ENCODE results near the gene NOP16. TPM values are rescaled to one million over a fixed set of nuclear protein-coding genes. Genes with fewer than 3 reads are reported as not detected.
A peak's percentile ranks its signal among the peaks of the same experiment; 100 is the strongest.

Gene NOP16
- total RNA-seq, 2 experiments from 2014 or later: 52.5 to 57.6 TPM

DNA sequence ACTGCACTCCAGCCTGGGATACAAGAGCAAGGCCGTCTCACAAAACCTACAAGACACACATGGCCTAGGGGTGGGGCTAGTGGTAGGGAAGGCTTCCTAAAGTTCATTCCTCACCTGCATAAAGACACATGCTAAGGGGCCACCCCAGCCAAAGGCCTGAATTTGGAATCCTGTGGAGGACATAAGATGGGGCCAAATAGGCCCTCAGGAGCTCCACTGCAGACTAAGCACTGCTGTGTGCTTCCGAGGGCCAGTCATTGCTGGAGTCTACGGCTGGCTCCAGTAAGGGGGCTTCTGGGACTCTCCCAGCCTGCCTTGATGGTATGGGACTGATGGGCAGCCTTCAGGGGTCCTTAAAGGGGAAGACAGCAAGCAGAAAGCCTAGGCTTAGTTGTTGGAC is 5.7 kb downstream of the NOP16 start:
- Mint-ChIP-seq H3K4me1 (ENCODE audit: low read depth) (peaks cover 23% of the 10 kb centered on the region), H3K36me3 (peaks cover 58% of the 10 kb centered on the region), H3K27ac (no peak overlapping the region), H3K27me3 (no peaks in the 10 kb centered on the region), H3K4me3 (no peak overlapping the region), H3K9me3 (no peaks in the 10 kb centered on the region)
- ChIA-PET POLR2A (interaction anchor here (1.9 kb wide), 1 partner anchor 13 kb away, joined by 5 read pairs; no protein-coding TSS in a partner anchor), CTCF (no interaction called here)
- intact Hi-C loops (cut with micrococcal nuclease): loop anchor here (10.0 kb wide), 3 partner anchors 148 to 868 kb away; partner anchors contain the start of genes HRH2 and SIMC1
- DNase-seq: no peak

DNA sequence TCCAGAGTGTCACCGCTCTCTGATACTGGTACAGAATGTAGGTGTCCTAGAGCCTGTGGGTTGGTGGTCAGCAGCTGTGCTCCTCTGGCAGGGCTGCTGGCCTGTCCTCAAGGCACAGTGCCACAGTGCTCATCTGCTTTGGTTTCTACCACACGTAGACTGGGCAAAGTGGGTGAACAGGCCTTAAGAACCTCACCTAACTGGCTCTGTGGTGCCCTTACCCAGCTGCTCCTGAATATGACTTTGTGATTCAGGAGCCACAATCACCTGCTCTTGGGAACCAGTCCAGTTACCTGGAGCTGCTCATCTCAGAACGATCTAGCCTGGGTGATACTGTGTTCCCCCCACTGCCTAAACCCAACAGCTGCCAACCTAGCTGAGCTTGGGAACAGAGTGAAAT is 6.4 kb downstream of the NOP16 start:
- Mint-ChIP-seq H3K27ac (no peak overlapping the region), H3K36me3 (peaks cover 51% of the 10 kb centered on the region), H3K4me3 (no peak overlapping the region), H3K9me3 (no peaks in the 10 kb centered on the region), H3K4me1 (ENCODE audit: low read depth) (peaks cover 19% of the 10 kb centered on the region), H3K27me3 (no peaks in the 10 kb centered on the region)
- ChIA-PET POLR2A (interaction anchor here (1.9 kb wide), 1 partner anchor 12 kb away, joined by 5 read pairs; no protein-coding TSS in a partner anchor), CTCF (no interaction called here)
- intact Hi-C loops (cut with micrococcal nuclease): loop anchor here (10.0 kb wide), 3 partner anchors 147 to 867 kb away; partner anchors contain the start of genes HRH2 and SIMC1
- DNase-seq: no peak

DNA sequence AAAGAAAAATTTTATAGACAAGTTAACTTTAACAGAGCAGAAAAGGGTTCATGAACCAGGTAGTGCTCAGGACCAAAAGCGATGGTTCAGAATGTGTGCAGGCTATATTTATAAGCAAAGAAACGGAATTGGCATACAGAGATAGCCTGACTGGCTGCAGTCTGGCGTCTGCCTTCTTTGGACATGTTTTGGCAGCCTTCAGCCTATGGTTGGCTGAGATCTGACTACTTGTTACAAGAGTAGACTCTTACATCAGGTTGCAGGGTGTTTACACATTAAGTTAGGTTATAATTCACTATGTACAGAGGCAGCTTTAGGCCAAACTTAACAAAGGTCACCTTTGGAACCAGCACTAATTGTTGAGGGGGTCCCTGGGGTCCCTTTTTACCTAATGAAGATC is 7.0 kb downstream of the NOP16 start:
- intact Hi-C loops (cut with micrococcal nuclease): loop anchor here (10.0 kb wide), 3 partner anchors 147 to 867 kb away; partner anchors contain the start of genes HRH2 and SIMC1
- Mint-ChIP-seq H3K4me3 (no peak overlapping the region), H3K27ac (no peak overlapping the region), H3K27me3 (no peaks in the 10 kb centered on the region), H3K4me1 (ENCODE audit: low read depth) (peaks cover 14% of the 10 kb centered on the region), H3K36me3 (peaks cover 46% of the 10 kb centered on the region), H3K9me3 (no peaks in the 10 kb centered on the region)
- DNase-seq: no peak
- CTCF ChIA-PET: interaction anchor here (1.0 kb wide), 1 partner anchor 652 kb away, joined by 3 read pairs; no protein-coding TSS in a partner anchor
- POLR2A ChIA-PET: interaction anchor here (1.9 kb wide), 1 partner anchor 11 kb away, joined by 5 read pairs; no protein-coding TSS in a partner anchor

DNA sequence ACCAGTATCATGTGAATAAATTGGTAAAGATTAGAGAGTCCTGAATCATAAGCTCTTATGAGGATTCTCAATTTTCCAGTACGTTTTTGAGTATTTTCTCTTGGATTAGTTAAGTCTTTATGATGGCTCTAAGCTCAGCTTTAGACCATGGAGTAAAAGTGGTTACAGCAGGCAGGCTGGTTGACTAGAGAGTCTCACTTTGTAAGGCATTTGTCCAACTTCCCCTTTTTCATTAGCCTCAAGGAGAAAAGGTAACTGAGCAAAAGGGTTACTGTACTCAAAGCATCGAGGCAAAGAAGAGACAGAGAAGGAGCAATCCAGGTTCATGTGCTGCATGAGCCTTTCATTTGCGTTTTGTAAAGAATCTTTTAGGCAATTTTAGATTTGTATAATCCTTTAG is 8.5 kb downstream of the NOP16 start:
- peaks cover 34% of the 10 kb centered on the region for H3K36me3 Mint-ChIP-seq

GRCh38 chr5:176373100-176373818 is 15.1 kb downstream of the NOP16 start:
- CTCF ChIA-PET: interaction anchor here (1.3 kb wide), 1 partner anchor 11 kb away, joined by 3 read pairs; the partner anchor contains the start of gene KIAA1191
- Mint-ChIP-seq H3K4me3 (no peak overlapping the region), H3K27ac (no peak overlapping the region)

More for the DNA sequence above, 8.5 kb downstream of the NOP16 start:
- intact Hi-C loops (cut with micrococcal nuclease): loop anchor here (10.0 kb wide), 3 partner anchors 145 to 865 kb away; partner anchors contain the start of genes HRH2 and SIMC1
- CTCF ChIA-PET: no interaction called here
- DNase-seq: no peak
- POLR2A ChIA-PET: interaction anchor here (1.3 kb wide), 1 partner anchor 8 kb away, joined by 4 read pairs; the partner anchor contains the start of genes HIGD2A and NOP16
- Mint-ChIP-seq H3K27ac (no peak overlapping the region), H3K4me3 (no peak overlapping the region), H3K9me3 (no peaks in the 10 kb centered on the region), H3K4me1 (ENCODE audit: low read depth) (peaks cover 2% of the 10 kb centered on the region), H3K27me3 (no peaks in the 10 kb centered on the region)

GRCh38 chr5:176371621-176372539 is 16.5 kb downstream of the NOP16 start:
- Mint-ChIP-seq H3K9me3 (no peaks in the 10 kb centered on the region), H3K27me3 (no peaks in the 10 kb centered on the region), H3K4me1 (ENCODE audit: low read depth) (no peaks in the 10 kb centered on the region), H3K4me3 (no peak overlapping the region), H3K36me3 (peaks cover 20% of the 10 kb centered on the region), H3K27ac (no peak overlapping the region)
- intact Hi-C loops (cut with micrococcal nuclease): no loop called here
- DNase-seq: no peak
- POLR2A ChIA-PET: no interaction called here
- CTCF ChIA-PET: interaction anchor here (1.3 kb wide), 1 partner anchor 10 kb away, joined by 3 read pairs; the partner anchor contains the start of gene KIAA1191

More at GRCh38 chr5:176373100-176373818, 15.1 kb downstream of the NOP16 start:
- H3K9me3 Mint-ChIP-seq: no peaks in the 10 kb centered on the region
- intact Hi-C loops (cut with micrococcal nuclease): no loop called here
- H3K27me3 Mint-ChIP-seq: no peaks in the 10 kb centered on the region
- no peak for DNase-seq
- POLR2A ChIA-PET: no interaction called here
- no peaks in the 10 kb centered on the region for H3K4me1 Mint-ChIP-seq (ENCODE audit: low read depth)
- H3K36me3 Mint-ChIP-seq: peaks cover 9% of the 10 kb centered on the region

DNA sequence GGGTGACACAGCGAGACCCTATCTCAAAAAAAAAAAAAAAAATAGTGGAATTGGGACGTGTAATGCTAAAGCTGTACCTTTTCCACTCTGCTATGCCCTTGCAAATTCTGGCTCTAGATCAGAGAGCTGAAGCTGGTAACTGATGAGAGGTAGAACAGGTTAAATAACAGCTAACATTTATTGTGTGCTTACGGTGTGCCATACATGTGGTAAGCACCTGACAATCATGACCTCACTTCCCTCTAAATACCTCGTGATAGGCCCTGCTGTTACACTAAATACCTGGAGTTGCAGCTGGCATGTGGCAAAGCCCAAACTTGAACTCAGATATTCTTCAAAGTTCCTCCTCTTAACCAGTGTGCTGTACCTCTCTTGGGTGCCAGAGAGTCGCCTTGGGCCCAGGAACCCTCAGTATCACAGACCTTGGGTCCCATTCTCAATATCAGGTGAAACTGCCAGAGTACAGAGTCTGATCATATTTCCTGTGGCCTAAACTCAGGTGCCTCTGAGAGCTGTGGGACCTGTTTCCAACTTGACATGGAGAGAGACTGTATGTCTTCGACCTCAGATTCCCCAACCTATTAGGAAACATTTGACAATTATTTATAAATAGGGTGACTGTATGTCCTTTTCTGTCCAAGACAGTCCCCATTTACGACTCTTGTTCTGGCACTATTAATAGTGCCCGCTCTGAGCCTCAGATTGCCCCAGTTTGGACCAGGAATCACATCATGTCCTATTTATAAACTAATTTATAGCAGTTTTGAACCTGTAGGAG is 18.3 kb downstream of the NOP16 start:
- POLR2A ChIA-PET: interaction anchor here (1.6 kb wide), 1 partner anchor 12 kb away, joined by 5 read pairs; no protein-coding TSS in a partner anchor
- no peak for DNase-seq

GRCh38 chr5:176368726-176369125 is 19.7 kb downstream of the NOP16 start:
- intact Hi-C loops (cut with micrococcal nuclease): no loop called here
- H3K9me3 Mint-ChIP-seq: no peaks in the 10 kb centered on the region
- ChIA-PET CTCF (no interaction called here), POLR2A (interaction anchor here (1.0 kb wide), 1 partner anchor 19 kb away, joined by 3 read pairs; no protein-coding TSS in a partner anchor)
- DNase-seq: no peak
- H3K36me3 Mint-ChIP-seq: peaks cover 24% of the 10 kb centered on the region
- H3K27me3 Mint-ChIP-seq: no peaks in the 10 kb centered on the region
- no peak overlapping the region for H3K4me3 Mint-ChIP-seq
- H3K27ac Mint-ChIP-seq: no peak overlapping the region
- peaks cover 15% of the 10 kb centered on the region for H3K4me1 Mint-ChIP-seq (ENCODE audit: low read depth)

More for the DNA sequence above, 18.3 kb downstream of the NOP16 start:
- H3K36me3 Mint-ChIP-seq: peaks cover 24% of the 10 kb centered on the region
- no peaks in the 10 kb centered on the region for H3K27me3 Mint-ChIP-seq
- CTCF ChIA-PET: interaction anchor here (0.7 kb wide), 1 partner anchor 23 kb away, joined by 3 read pairs; no protein-coding TSS in a partner anchor
- peaks cover 7% of the 10 kb centered on the region for H3K4me1 Mint-ChIP-seq (ENCODE audit: low read depth)
- intact Hi-C loops (cut with micrococcal nuclease): no loop called here
- H3K27ac Mint-ChIP-seq: no peak overlapping the region
- H3K4me3 Mint-ChIP-seq: no peak overlapping the region
- H3K9me3 Mint-ChIP-seq: no peaks in the 10 kb centered on the region

- Mint-ChIP-seq H3K27me3 (no peaks in the 10 kb centered on the region), H3K4me1 (ENCODE audit: low read depth) (peaks cover 25% of the 10 kb centered on the region), H3K4me3 (peak overlapping the region; percentile 71), H3K9me3 (no peaks in the 10 kb centered on the region), H3K36me3 (peaks cover 22% of the 10 kb centered on the region), H3K27ac (no peak overlapping the region)
- DNase-seq: no peak
- intact Hi-C loops (cut with micrococcal nuclease): no loop called here
- POLR2A ChIA-PET: no interaction called here
- CTCF ChIA-PET: interaction anchor here (1.6 kb wide), 1 partner anchor 81 kb away, joined by 3 read pairs; no protein-coding TSS in a partner anchor
Measured at GRCh38 chr5:176366232-176366894, 22.0 kb downstream of the NOP16 start.

GRCh38 chr5:176365351-176366231 is 22.8 kb downstream of the NOP16 start, which contains the start of gene ARL10:
Gene ARL10 (plus strand): TSS chr5:176365487. CDS start chr5:176365564, 77 bp downstream.
- DNase-seq: peak; percentile 70
- Mint-ChIP-seq H3K9me3 (no peaks in the 10 kb centered on the region), H3K4me1 (ENCODE audit: low read depth) (peaks cover 25% of the 10 kb centered on the region), H3K36me3 (peaks cover 19% of the 10 kb centered on the region), H3K4me3 (peak within 1 kb of the TSS; percentile 73), H3K27ac (peak within 1 kb of the TSS; percentile 18), H3K27me3 (no peaks in the 10 kb centered on the region)
- intact Hi-C loops (cut with micrococcal nuclease): loop anchor here (1.0 kb wide), 1 partner anchor 24 kb away; no protein-coding TSS in a partner anchor
- ChIA-PET CTCF (interaction anchor here (1.6 kb wide), 1 partner anchor 82 kb away, joined by 3 read pairs; no protein-coding TSS in a partner anchor), POLR2A (no interaction called here)
